Measurements from ENCODE around the gene ESYT1.

ESYT1 gene

GRCh38 chr12:56189918-56190694 lies 62.0 kb downstream of the ESYT1 start:
- DNase-seq, result peak; percentile 87

- DNase-seq, result peak; percentile 43
Observed at GRCh38 chr12:56190695-56191155, 62.7 kb downstream of the ESYT1 start.

- DNase-seq, result no peak
Observed at GRCh38 chr12:56192582-56192981, 64.5 kb downstream of the ESYT1 start.

- DNase-seq, result peak; percentile 85
Observed at GRCh38 chr12:56193025-56193578, 65.0 kb downstream of the ESYT1 start.

All from NCI-H2171 treated with DMSO at 0.1 percent for 48 hours (cell line).